IPS-11a (cell line): ENCODE data around the gene ITLN1.
"Not testable (repeated sequence)": the region's sequence is repeated elsewhere in the genome, so short reads cannot be mapped to it uniquely, and the experiment has no call there.

Source experiments
- H3K4me3 ChIP-seq: one replicate; pipeline ENCODE4 v1.5.1; 2013; ENCODE audit warnings: low read depth, low read length, control low read depth

The ITLN1 gene

GRCh38 chr1:160885042-160885441, at the start of gene ITLN1:
TSS of gene ITLN1 (minus strand) at chr1:160885180. CDS start at chr1:160884877, 303 bp downstream.
- no peak within 1 kb of the TSS for H3K4me3 ChIP-seq

GRCh38 chr1:160933305-160933704, 48.3 kb upstream of the ITLN1 start:
- H3K4me3 ChIP-seq = not testable (repeated sequence)

- no peak overlapping the region for H3K4me3 ChIP-seq
Measured at GRCh38 chr1:160925652-160926244, 40.8 kb upstream of the ITLN1 start.

GRCh38 chr1:160924791-160925651, 40.0 kb upstream of the ITLN1 start:
- no peak overlapping the region for H3K4me3 ChIP-seq

- no peak overlapping the region for H3K4me3 ChIP-seq
Measured at GRCh38 chr1:160916666-160917065, 31.7 kb upstream of the ITLN1 start.

- not testable (repeated sequence) for H3K4me3 ChIP-seq
Measured at GRCh38 chr1:160913229-160913628, 28.2 kb upstream of the ITLN1 start.

- no peak overlapping the region for H3K4me3 ChIP-seq
Measured at GRCh38 chr1:160911925-160912324, 26.9 kb upstream of the ITLN1 start.

GRCh38 chr1:160911441-160911840, 26.5 kb upstream of the ITLN1 start:
- no peak overlapping the region for H3K4me3 ChIP-seq

GRCh38 chr1:160910170-160910750, 25.3 kb upstream of the ITLN1 start:
- no peak overlapping the region for H3K4me3 ChIP-seq

GRCh38 chr1:160907976-160908375, 23.0 kb upstream of the ITLN1 start:
- no peak overlapping the region for H3K4me3 ChIP-seq

- H3K4me3 ChIP-seq = no peak overlapping the region
Measured at GRCh38 chr1:160905617-160905989, 20.6 kb upstream of the ITLN1 start.

GRCh38 chr1:160904783-160905616, 20.0 kb upstream of the ITLN1 start:
- H3K4me3 ChIP-seq = no peak overlapping the region

- not testable (repeated sequence) for H3K4me3 ChIP-seq
Measured at GRCh38 chr1:160902251-160902650, 17.3 kb upstream of the ITLN1 start.

- no peak overlapping the region for H3K4me3 ChIP-seq
Measured at GRCh38 chr1:160901768-160902167, 16.8 kb upstream of the ITLN1 start.

- not testable (repeated sequence) for H3K4me3 ChIP-seq
Measured at GRCh38 chr1:160900683-160901082, 15.7 kb upstream of the ITLN1 start.

- H3K4me3 ChIP-seq = not testable (repeated sequence)
Measured at GRCh38 chr1:160894368-160895135, 9.6 kb upstream of the ITLN1 start.

GRCh38 chr1:160891474-160891873, 6.5 kb upstream of the ITLN1 start:
- H3K4me3 ChIP-seq = no peak overlapping the region

GRCh38 chr1:160888926-160889325, 3.9 kb upstream of the ITLN1 start:
- no peak overlapping the region for H3K4me3 ChIP-seq

GRCh38 chr1:160887071-160887470, 2.1 kb upstream of the ITLN1 start:
- H3K4me3 ChIP-seq = no peak overlapping the region

- H3K4me3 ChIP-seq = no peak overlapping the region
Measured at GRCh38 chr1:160884579-160884978, 401 bp downstream of the ITLN1 start.
